Measurements from ENCODE around the gene GPR156.

DNA sequence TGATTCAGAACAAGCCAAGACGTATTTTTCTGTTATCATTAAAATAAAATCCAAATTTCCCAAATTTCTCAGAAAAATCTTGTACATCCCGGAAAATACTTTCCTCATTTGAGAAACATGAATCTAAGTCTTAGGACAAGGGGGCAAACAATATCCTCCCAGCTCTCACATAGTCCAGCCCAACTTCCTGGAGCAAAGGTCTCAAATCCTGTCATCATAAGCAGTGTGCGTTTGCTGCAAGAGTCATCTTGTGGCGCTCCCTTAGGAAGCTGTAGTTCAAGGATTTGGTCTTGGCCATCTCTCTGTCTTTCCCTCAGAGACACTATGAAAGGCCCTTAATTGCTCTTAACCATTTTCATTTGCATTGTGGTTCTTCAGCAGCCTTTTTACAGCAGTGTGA is 133.2 kb downstream of the GPR156 start:
- no peak for TF ChIP-seq CTCF (IDR thresholded peaks at IDR 0.05)
- no peak for TF ChIP-seq POLR2A (IDR thresholded peaks at IDR 0.05)
- no peak for TF ChIP-seq POLR2AphosphoS5 (IDR thresholded peaks at IDR 0.05)
- TF ChIP-seq EP300 (IDR thresholded peaks at IDR 0.05) = no peak

Data from upper lobe of left lung (tissue), 4 donors.